Activated T-cell treated with anti-CD3 and anti-CD28 coated beads, Interleukin-2, amount 50 U/mL, for 48 hours (primary cell): ENCODE results near the gene LTBP1.

Experiments
- DNase-seq, 2 experiments: peaks; one replicate each; pipeline ENCODE4 v3.0.0-alpha.2; 2020

LTBP1 gene

GRCh38 chr2:33014268-33014667, 67.5 kb downstream of the LTBP1 start:
- DNase-seq: no peak

GRCh38 chr2:33015421-33016142, 68.8 kb downstream of the LTBP1 start:
- DNase-seq: no peak

GRCh38 chr2:33018271-33018670, 71.5 kb downstream of the LTBP1 start:
- DNase-seq: no peak

- DNase-seq: no peak
These were observed 73.0 kb downstream of the LTBP1 start for GRCh38 chr2:33019796-33020195.

DNA sequence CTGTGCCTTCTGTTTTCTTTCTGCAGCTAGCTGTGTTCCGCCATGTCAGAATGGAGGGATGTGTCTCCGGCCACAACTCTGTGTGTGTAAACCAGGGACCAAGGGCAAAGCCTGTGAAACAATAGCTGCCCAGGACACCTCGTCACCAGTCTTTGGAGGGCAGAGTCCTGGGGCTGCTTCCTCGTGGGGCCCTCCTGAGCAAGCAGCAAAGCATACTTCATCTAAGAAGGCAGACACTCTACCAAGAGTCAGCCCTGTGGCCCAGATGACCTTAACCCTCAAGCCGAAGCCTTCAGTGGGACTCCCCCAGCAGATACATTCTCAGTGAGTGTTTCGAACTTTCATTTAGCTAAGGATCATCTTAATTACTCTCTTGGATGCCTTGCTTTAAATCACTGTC, 74.1 kb downstream of the LTBP1 start:
- DNase-seq: no peak

- DNase-seq: no peak
These were observed 74.9 kb downstream of the LTBP1 start for GRCh38 chr2:33021542-33022227.

GRCh38 chr2:33022395-33022985, 75.7 kb downstream of the LTBP1 start:
- DNase-seq: no peak

DNA sequence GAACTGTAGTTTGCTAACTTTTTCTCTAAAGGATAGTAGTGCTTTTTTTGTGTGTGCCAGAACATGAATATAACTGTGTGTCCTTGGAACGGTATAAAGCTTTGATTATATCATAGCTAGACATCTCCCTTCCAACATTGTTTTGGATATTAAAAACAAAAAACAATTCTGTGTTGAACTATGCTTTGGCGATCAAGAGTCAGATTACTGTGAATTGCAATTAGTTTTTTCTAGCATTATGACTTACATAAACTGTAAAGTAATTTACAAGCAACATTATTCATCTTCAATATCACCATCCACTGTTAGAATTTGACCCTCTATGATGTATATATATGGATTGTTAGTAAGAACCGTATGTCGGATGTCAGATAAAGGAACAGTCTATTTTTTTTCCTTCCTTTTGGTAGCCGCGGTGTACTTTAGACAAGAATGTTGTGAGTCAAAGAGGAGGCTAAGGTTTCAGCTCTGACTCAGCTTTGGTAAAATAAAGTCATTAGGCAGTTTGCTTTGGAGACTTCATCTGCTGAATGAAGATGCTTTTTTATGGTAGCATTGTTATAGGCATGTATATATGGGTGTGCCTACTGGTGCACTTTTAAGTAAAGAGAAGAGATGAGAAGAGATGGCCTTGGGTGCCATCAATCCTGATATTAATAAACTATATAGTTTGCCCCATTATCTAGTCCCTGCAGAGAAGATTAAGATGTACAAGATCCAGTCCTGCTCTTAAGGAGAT, 76.4 kb downstream of the LTBP1 start:
- no peak for DNase-seq

DNA sequence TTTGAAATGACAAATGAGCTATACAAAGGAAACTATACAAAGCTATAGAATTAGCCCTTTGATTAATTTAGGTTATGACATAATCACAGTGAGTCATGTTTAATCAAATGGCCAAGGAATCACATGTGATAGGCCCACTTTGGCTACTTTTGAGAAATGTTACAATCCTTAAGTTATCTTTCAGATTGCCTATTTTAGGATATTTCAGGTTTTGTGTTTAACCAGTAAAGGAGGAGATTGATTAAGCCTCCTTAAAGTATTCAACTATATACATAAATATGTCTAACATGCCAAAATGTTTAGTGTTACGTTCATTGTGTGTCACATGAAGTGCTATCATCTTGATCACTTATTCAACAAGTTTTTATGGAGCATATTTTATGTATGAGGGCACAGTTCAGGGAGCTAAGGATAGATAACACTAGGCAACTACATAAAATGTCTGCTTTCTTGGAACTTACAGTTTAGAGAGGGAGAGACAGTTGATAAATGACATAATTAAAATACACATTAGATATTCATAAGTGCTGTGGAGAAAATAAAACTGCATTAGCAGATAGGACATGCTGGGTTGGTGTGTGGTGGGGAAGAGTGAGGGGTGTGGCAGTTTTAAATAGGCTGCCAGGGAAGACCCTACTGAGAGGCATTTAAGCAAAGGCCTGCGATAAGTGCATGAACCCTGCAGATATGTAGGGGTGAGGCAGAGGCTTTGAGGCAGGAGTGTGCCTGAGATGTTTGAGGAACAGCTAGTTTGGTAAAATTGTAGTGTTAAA, 77.2 kb downstream of the LTBP1 start:
- no peak for DNase-seq

DNA sequence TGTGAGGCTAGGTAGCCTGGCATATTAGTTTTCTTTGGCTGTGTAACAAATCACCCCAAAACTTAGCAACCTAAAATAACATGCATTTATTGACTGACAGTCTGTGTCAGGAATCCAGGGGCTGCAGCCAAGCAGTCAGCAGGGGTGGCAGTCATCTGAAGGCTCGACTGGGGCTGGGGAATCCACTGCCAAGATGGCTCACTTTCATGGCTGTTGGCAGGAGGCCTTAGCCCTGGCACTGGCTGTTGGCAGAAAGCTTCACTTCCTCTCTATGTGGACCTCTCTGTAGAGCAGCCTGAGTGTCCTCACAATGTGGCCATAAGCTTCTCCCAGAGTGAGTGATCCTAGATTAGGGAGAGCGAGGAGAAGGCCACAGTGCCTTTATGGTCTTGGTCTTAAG, 78.0 kb downstream of the LTBP1 start:
- DNase-seq: no peak

- DNase-seq: no peak
These were observed 82.7 kb downstream of the LTBP1 start for GRCh38 chr2:33029459-33029858.

DNA sequence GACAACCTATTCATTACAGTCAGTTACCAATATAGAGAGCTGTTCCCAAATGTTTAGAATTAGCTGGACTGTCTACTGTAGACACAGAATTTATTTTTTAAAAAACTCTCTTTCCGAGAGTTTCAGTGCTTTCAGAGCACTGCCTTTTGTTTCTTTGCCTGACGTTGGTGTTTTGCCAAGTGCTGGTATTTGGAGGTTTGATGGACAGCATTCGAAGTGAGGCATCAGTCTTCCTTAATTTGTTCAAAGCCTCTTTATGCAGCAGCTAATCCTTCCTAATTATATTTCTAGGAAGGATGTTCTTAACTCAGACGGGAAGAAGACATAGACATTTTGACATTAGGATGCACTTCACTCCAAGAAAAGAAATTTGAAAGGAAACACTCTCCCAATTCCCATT, 83.2 kb downstream of the LTBP1 start:
- no peak for DNase-seq

- DNase-seq: no peak
These were observed 83.6 kb downstream of the LTBP1 start for GRCh38 chr2:33030326-33030725.

DNA sequence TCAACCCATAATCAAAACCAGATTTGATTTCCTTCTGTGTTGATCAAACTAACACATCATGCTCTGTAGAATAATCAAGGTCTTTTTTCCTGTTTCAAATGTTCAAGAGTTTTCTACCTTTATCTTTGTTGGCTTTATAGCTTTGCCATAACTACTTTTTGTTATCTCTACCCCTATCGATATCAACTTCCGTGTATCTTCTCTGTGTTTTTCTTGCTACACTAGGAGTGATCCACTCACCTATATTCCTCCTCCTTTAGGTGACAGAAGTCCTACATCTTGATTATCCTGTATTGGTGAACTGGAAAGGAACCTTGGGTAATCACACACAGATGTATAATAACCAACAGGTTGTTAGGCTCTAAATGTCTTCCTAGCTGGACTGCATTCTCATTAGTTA, 85.5 kb downstream of the LTBP1 start:
- no peak for DNase-seq

DNA sequence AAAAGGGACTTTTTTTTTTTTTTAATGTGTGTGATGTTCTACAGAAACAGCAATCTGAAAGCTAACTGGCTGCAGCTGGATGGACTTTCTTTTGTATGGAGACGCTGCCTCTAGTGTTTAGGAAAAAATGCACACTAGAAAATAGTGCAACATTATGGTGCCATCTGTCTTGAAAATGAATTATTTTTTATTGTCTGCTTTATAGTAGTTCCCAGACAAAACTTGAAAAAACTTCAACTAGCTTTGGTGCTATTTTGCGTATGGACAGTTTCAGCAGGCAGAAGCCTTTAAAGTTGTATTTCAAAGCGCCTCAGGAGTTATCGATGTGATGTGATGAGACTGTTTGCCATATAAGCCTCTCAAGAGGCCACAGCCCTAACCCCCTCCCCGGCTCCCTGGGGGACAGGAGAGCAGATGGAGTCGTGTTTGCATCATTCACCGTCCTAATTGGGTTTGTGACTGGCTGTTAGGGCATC, 86.9 kb downstream of the LTBP1 start:
- DNase-seq: no peak

GRCh38 chr2:33034784-33035183, 88.0 kb downstream of the LTBP1 start:
- no peak for DNase-seq

DNA sequence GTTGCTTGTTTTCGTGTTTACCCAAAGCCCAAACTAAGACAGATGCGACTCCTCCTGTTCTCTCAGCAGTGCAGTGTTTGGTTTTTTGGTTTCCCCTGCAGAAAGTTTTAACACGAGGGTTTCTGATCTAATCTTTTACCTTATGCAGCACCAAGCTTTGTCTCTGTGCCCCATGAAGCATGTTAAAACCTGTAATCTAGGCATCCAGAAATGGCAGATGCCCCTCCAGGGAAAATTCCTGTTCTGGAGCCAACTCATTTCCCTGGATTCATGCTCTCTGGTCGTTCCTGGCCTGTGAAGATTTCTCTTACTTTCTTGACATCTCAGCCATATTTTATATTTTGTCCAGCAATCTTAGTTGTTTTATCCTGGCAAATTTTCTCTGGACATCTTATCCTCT, 91.5 kb downstream of the LTBP1 start:
- no peak for DNase-seq

DNA sequence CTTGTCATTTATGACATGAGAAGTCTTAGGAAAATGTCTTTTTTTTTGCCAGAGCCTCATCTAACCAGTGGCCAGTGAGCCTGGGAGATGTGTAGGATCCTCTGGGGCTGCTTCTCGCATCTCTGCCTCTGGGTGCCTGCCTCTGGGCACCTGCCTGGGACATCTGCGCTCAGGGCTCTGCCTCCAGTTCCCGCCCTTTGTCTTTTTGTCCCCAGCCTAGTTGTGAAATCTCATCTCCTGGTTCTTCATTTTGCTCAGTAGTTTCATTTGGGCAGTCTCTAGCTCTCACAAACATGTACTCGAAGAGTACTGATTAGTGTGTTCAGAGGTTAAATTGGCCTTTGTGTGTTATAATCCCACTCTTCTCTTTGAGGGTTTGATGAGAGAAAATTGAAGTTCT, 92.0 kb downstream of the LTBP1 start:
- DNase-seq: no peak

GRCh38 chr2:33040541-33040940, 93.8 kb downstream of the LTBP1 start:
- DNase-seq: no peak

DNA sequence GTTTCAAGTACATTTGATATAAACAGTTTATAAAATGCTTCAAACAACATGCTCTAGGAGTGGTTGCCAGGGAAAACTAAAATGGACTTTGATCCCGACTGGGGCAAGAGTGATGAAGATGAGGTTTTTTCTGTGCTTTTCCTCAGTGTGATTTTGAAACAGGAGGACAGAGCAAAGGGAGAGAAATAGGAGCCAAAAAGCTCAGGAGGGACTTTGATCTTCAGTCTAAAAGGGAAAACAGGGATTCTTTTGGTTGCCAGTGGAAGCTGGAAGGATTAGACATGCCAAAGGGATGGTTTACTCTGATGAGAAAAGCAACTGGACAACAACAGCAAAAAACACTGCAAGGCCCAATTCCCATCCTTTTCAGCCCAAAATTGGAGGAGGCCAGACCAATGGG, 95.5 kb downstream of the LTBP1 start:
- no peak for DNase-seq

DNA sequence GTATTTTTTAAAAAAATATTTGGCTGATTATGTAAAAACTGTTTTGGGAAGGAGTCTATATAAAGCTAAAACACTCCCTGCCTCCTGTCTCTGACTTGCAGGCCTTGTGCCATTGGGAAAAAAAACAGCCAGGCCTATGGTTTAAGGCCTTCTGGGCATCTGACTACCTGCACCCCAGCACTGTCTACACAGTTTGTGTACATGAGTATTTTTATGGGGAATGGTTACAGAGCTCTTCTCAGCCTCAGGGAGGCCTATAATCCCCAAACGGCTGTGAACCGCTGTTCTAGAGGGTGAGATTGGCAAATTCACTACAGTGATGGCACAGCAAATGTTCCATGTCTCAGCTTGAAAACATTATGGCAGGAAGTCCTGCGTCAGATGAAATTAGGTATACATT, 96.1 kb downstream of the LTBP1 start:
- no peak for DNase-seq

DNA sequence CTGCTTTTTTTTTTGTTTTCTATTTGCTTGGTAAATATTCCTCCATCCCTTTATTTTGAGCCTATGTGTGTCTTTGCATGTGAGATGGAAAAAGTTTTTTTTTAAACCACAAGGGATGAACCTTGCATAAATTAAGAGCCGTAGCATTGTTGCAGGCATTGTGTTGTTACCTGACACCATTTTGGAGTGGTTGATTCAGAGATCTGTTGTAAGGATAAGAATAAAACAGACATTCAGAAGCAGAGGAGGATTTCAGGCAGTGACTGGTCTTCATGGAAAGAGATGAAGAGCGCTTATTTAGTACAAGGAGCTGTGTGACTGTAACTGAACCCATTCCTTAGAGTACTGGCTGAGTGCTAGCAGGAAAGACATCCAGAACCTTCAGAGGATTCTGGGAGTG, 101.2 kb downstream of the LTBP1 start:
- no peak for DNase-seq
